ENCODE data around the gene IDI1.

IDI1 gene

GRCh38 chr10:1037098-1037497 is 11.8 kb downstream of the IDI1 start:
- no peak for TF ChIP-seq CTCF (IDR thresholded peaks at IDR 0.05)

GRCh38 chr10:1036341-1036791 is 12.6 kb downstream of the IDI1 start:
- TF ChIP-seq CTCF (IDR thresholded peaks at IDR 0.05), result no peak

DNA sequence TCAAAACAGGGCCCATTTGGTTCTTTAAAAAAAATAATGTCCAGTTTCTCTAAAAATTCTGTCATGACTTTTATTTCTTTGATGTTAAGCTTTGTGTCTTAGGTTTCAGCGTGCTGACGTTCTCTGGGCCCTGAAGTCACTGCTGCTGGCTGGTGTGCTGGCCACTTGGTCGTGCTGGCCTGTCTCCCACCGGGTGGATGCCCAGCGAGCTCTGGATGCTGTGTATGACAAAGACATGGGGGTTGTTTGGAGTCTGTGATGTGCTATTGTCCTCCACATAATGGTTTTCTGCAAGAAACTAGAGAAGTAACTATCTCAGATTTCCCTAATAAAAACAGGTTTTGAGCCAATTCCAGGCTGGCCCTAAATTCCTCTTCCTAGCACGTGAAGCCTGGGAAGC is 13.7 kb downstream of the IDI1 start:
- TF ChIP-seq CTCF (IDR thresholded peaks at IDR 0.05), result no peak

DNA sequence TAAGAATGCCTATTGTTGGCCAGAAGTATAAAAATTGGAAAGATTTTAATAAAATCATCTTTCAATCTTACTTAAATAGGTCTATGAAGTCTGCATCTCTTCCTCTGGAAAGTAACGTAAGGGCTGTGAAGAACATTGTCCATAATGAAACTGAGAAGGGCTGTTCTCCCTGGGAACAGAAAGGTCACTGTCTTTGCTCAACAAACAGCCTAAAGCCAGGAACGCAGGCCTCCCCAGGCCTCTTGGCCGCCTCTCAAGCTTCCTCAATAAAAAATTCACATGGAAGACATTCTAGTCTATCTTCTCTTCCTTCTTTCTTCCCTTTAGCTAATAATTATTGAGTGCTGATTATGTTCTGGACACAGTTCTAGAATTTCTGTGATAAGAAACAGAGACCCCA is 14.2 kb downstream of the IDI1 start:
- no peak for TF ChIP-seq CTCF (IDR thresholded peaks at IDR 0.05)

- TF ChIP-seq CTCF (IDR thresholded peaks at IDR 0.05), result no peak
These were observed 15.3 kb downstream of the IDI1 start for GRCh38 chr10:1033601-1034000.

- no peak for TF ChIP-seq CTCF (IDR thresholded peaks at IDR 0.05)
These were observed 19.1 kb downstream of the IDI1 start for GRCh38 chr10:1029838-1030237.

DNA sequence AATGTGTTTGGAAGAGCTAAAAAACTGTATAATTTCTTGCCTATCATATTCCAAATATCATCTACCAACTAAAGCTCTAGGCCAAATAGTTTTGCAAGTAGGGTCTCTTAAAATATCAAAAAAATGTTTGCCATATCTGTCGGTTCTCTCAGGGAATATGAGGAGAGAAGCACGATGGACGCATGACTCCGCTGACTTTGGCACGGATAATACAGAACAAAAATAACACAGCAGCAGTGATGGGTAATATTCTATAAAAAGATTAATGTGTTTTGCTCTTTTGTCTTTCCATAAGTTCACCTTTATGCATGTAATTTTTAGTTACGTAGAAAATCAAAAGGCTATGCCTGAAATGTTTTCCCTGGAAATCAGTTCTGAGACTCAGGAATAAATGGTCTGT is 22.3 kb downstream of the IDI1 start:
- TF ChIP-seq CTCF (IDR thresholded peaks at IDR 0.05), result no peak

DNA sequence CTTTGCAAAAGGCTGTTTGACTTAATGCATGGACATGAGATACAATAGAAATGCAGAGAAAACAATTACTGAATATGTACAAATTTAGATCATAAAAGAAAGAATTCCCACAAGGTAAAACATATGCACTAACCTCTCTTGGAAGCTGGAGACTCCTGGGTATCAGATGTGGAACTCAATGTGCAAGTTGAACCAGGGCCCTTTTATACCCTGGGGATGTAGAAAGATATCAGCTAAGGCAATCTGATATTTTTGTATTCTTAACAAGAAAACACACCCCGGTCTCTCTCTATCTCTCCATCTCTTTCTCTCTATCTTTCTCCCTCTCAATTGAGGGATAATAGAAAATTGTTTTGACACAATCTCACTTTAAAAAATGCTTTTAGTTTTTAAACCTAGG is 23.2 kb downstream of the IDI1 start, which contains the start of gene IDI2:
Gene IDI2 (minus strand): TSS at position 177 of the 400 bp plus-strand sequence. CDS start 1,136 bp downstream, outside the sequence.
- no peak for TF ChIP-seq CTCF (IDR thresholded peaks at IDR 0.05)

Data from LNCAP (cell line).